HG03159 (cell line): ENCODE measurements around the gene BORCS5.

Source experiments
- ATAC-seq: cut with Tn5 transposase; IDR thresholded peaks from one replicate; pipeline ENCODE4 v1.9.1; 2021; ENCODE audit warnings: mild to moderate bottlenecking, moderate library complexity; ENCODE audit not compliant: unreplicated experiment

The BORCS5 gene

GRCh38 chr12:12428961-12429657 is 72.2 kb downstream of the BORCS5 start:
- ATAC-seq = no peak

- ATAC-seq = no peak
These were observed 75.5 kb downstream of the BORCS5 start for GRCh38 chr12:12432364-12432763.

- no peak for ATAC-seq
These were observed 76.4 kb downstream of the BORCS5 start for GRCh38 chr12:12433203-12433731.

- no peak for ATAC-seq
These were observed 80.0 kb downstream of the BORCS5 start for GRCh38 chr12:12436831-12437345.

GRCh38 chr12:12439636-12440035 is 82.8 kb downstream of the BORCS5 start:
- no peak for ATAC-seq

GRCh38 chr12:12440784-12441428 is 84.0 kb downstream of the BORCS5 start:
- no peak for ATAC-seq

- ATAC-seq = no peak
These were observed 84.5 kb downstream of the BORCS5 start for GRCh38 chr12:12441429-12441807.

- ATAC-seq = no peak
These were observed 85.1 kb downstream of the BORCS5 start for GRCh38 chr12:12441843-12442461.

GRCh38 chr12:12442548-12443071 is 85.7 kb downstream of the BORCS5 start:
- no peak for ATAC-seq

- no peak for ATAC-seq
These were observed 86.6 kb downstream of the BORCS5 start for GRCh38 chr12:12443431-12443878.

GRCh38 chr12:12445165-12445881 is 88.4 kb downstream of the BORCS5 start:
- ATAC-seq = no peak

- ATAC-seq = no peak
These were observed 89.0 kb downstream of the BORCS5 start for GRCh38 chr12:12445882-12446181.

GRCh38 chr12:12446786-12447185 is 89.9 kb downstream of the BORCS5 start:
- ATAC-seq = no peak

- ATAC-seq = no peak
These were observed 90.4 kb downstream of the BORCS5 start for GRCh38 chr12:12447236-12447635.

GRCh38 chr12:12447837-12448236 is 91.0 kb downstream of the BORCS5 start:
- no peak for ATAC-seq

GRCh38 chr12:12449533-12450025 is 92.7 kb downstream of the BORCS5 start:
- ATAC-seq = no peak

GRCh38 chr12:12450043-12450471 is 93.2 kb downstream of the BORCS5 start:
- ATAC-seq = no peak

- ATAC-seq = no peak
These were observed 94.2 kb downstream of the BORCS5 start for GRCh38 chr12:12451098-12451497.

GRCh38 chr12:12452326-12452902 is 95.5 kb downstream of the BORCS5 start:
- ATAC-seq = no peak

- no peak for ATAC-seq
These were observed 96.8 kb downstream of the BORCS5 start for GRCh38 chr12:12453635-12454034.
